GM12878 (cell line): ENCODE results near the gene SCGB3A2. TPM values are rescaled to one million over a fixed set of nuclear protein-coding genes. Genes with fewer than 3 reads are reported as not detected.
A peak's percentile ranks its signal among the peaks of the same experiment; 100 is the strongest.

Experiments used
- ATAC-seq: fragments of 200-7000 bp; cut with Tn5 transposase; 3 replicates; pipeline ENCODE4 v1.9.1; 2020; ENCODE audit warnings: mild to moderate bottlenecking, moderate library complexity
- BruUV-seq: library from RNA; stranded (reverse); fragments of 400-500 nt; replicated peaks from 2 replicates; lab custom pipeline; 2021; lab: Mats Ljungman, UMichigan
- CTCF ChIA-PET: fragments of 300-600 bp; sonication (Branson Sonifier 250); formaldehyde crosslinking; extraction: SDS; loops from one replicate; lab custom pipeline; 2021; ENCODE audit warnings: inconsistent platforms; lab: Yijun Ruan, JAX
- POLR2A ChIA-PET: fragments of 350-600 bp; formaldehyde crosslinking; extraction: SDS; loops from one replicate; lab custom pipeline; 2021; ENCODE audit warnings: inconsistent platforms; lab: Charles Lee
- RAD21 ChIA-PET: fragments of 300-600 bp; sonication (Branson Sonifier 250); formaldehyde crosslinking; loops from one replicate; lab custom pipeline; 2023; ENCODE audit warnings: antibody characterized with exemption; ENCODE audit not compliant: unreplicated experiment; lab: Charles Lee
- SMC1A ChIA-PET: fragments of 300-600 bp; sonication (Branson Sonifier 250); formaldehyde crosslinking; loops from one replicate; lab custom pipeline; 2023; ENCODE audit not compliant: unreplicated experiment, uncharacterized antibody; lab: Charles Lee
- DNase-seq: peaks from one replicate; pipeline ENCODE4 v3.0.0-alpha.2; 2011; ENCODE audit warnings: low read depth, low spot score
- FAIRE-seq: peaks from 3 replicates; lab custom pipeline; 2011; peaks lifted over from hg19 to GRCh38; lab: Jason Lieb, UNC
- H2AFZ ChIP-seq: 2 replicates; pipeline ENCODE4 v1.6.0; 2011; ENCODE audit warnings: low read depth, low read length, control low read depth; ENCODE audit not compliant: control insufficient read depth
- H3K27ac ChIP-seq: 2 replicates; pipeline ENCODE4 v1.5.1; 2011; ENCODE audit warnings: control low read depth; ENCODE audit not compliant: control insufficient read depth, insufficient read depth
- H3K27me3 ChIP-seq, 2 experiments: replicated peaks in 1 of 2; 2 replicates each; pipeline versions ENCODE4 v1.6.0 to v1.6.1; 2011; ENCODE audit warnings: low read length in 1 of 2; ENCODE audit not compliant: control insufficient read depth in 2 of 2, insufficient read depth in 2 of 2
- H3K36me3 ChIP-seq, 2 experiments: 2 replicates each; pipeline ENCODE4 v1.5.1; 2011; ENCODE audit warnings: low read length in 1 of 2; ENCODE audit not compliant: control insufficient read depth in 2 of 2, insufficient read depth in 2 of 2
- H3K4me1 ChIP-seq: 2 replicates; pipeline ENCODE4 v1.6.1; 2011; ENCODE audit warnings: mild to moderate bottlenecking, low read length, moderate library complexity, mixed read lengths; ENCODE audit not compliant: control insufficient read depth, insufficient read depth
- H3K4me2 ChIP-seq: 2 replicates; pipeline ENCODE4 v1.6.0; 2011; ENCODE audit warnings: control low read depth; ENCODE audit not compliant: control insufficient read depth, insufficient read depth
- H3K4me3 ChIP-seq: fragments of 200-600 bp; sonication (generic); 2 replicates; pipeline ENCODE4 v1.5.1; 2016
- H3K79me2 ChIP-seq: 2 replicates; pipeline ENCODE4 v1.6.0; 2011; ENCODE audit warnings: low read length; ENCODE audit not compliant: control insufficient read depth, insufficient read depth
- H3K9ac ChIP-seq: 2 replicates; pipeline ENCODE4 v1.8.0; 2011; ENCODE audit warnings: low read length, control low read depth, mixed read lengths; ENCODE audit not compliant: control insufficient read depth, insufficient read depth
- H3K9me3 ChIP-seq: replicated peaks from 3 replicates; pipeline ENCODE4 v1.5.1; 2011; ENCODE audit warnings: mild to moderate bottlenecking, low read length; ENCODE audit not compliant: control insufficient read depth, insufficient read depth
- H4K20me1 ChIP-seq: 2 replicates; pipeline ENCODE4 v1.6.0; 2011; ENCODE audit not compliant: control insufficient read depth, insufficient read depth
- BMI1 ChIP-seq: fragments of 450-650 bp; IDR thresholded peaks from 2 replicates; pipeline ENCODE4 v1.6.1; 2016; ENCODE audit warnings: mild to moderate bottlenecking, moderate library complexity, borderline replicate concordance
- BRCA1 ChIP-seq: IDR thresholded peaks from 2 replicates; pipeline ENCODE4 v1.6.1; 2011; ENCODE audit warnings: low read depth, low read length, improper control_type of control experiment
- CBFB ChIP-seq: IDR thresholded peaks from 2 replicates; pipeline ENCODE4 v1.6.1; 2016; ENCODE audit warnings: antibody characterized with exemption, low read depth
- CHD2 ChIP-seq: IDR thresholded peaks from 2 replicates; pipeline ENCODE4 v1.6.1; 2011; ENCODE audit warnings: low read depth, low read length, improper control_type of control experiment, borderline replicate concordance
- CHD4 ChIP-seq: fragments of 200-600 bp; sonication (generic); IDR thresholded peaks from 2 replicates; pipeline ENCODE4 v1.6.1; 2016; ENCODE audit warnings: mild to moderate bottlenecking
- CREM ChIP-seq: IDR thresholded peaks from 2 replicates; pipeline ENCODE4 v1.6.1; 2014; ENCODE audit warnings: antibody characterized with exemption, low read depth
- FOS ChIP-seq: IDR thresholded peaks from 3 replicates; pipeline ENCODE4 v1.6.1; 2011; ENCODE audit warnings: borderline replicate concordance; ENCODE audit not compliant: insufficient read length; ENCODE audit errors: extremely low read depth
- HCFC1 ChIP-seq: fragments of 150-350 bp; IDR thresholded peaks from 2 replicates; pipeline ENCODE4 v1.6.1; 2014; ENCODE audit warnings: low read length
- NBN ChIP-seq: fragments of 450-650 bp; IDR thresholded peaks from 2 replicates; pipeline ENCODE4 v1.6.1; 2016
- NR2C2 ChIP-seq: IDR thresholded peaks from 2 replicates; pipeline ENCODE4 v1.6.1; 2011; ENCODE audit warnings: borderline replicate concordance, low read depth; ENCODE audit not compliant: control insufficient read depth, insufficient read length
- PAX5 ChIP-seq: IDR thresholded peaks from 2 replicates; pipeline ENCODE4 v1.6.1; 2011; ENCODE audit warnings: low read depth, low read length, borderline replicate concordance
- PML ChIP-seq: IDR thresholded peaks from 2 replicates; pipeline ENCODE4 v1.6.1; 2012; ENCODE audit warnings: low read length, inconsistent platforms
- RELA ChIP-seq: fragments of 450-650 bp; IDR thresholded peaks from 2 replicates; pipeline ENCODE4 v1.8.0; 2014; ENCODE audit warnings: borderline replicate concordance; ENCODE audit not compliant: partially characterized antibody
- TAF1 ChIP-seq: IDR thresholded peaks from 2 replicates; pipeline ENCODE4 v1.6.1; 2011; ENCODE audit warnings: mild to moderate bottlenecking, low read depth, low read length, borderline replicate concordance
- WGBS: methylation state at CpG from one replicate; pipeline ENCODE4 v1.1.6; 2016; ENCODE audit warnings: low lambda C conversion rate; ENCODE audit not compliant: insufficient replicate concordance, insufficient coverage; ENCODE audit errors: missing lambda C conversion rate; 5-methylcytosine and 5-hydroxymethylcytosine counted together
- in situ Hi-C: fragments of 300-500 bp; cut with MboI; formaldehyde crosslinking; loops from 9 replicates; pipeline ENCODE4 v1.14.3; 2018; ENCODE audit warnings: mixed read lengths
- intact Hi-C: fragments of 100-400 bp; cut with micrococcal nuclease; formaldehyde crosslinking; loops from one replicate; pipeline ENCODE4 v1.14.2; 2022; ENCODE audit not compliant: unreplicated experiment
- polyA plus RNA-seq, 11 experiments: library from polyadenylated mRNA; depleted of rRNA in 4 of 11; unstranded in 6 of 11; stranded (reverse) in 5 of 11; fragments of >200 nt; fragmentation: Nextera tagmentation in 4 of 11; fragmentation: Illumina TruSeq in 1 of 11; extraction: Ambion mirVana in 4 of 11; extraction: Trizol in 1 of 11; gene quantifications; 1 replicate in 1 of 11; 2 replicates in 10 of 11; pipeline versions ENCODE4 v1.2.1 to v1.2.3, GENCODE V29; 2011 to 2016; ENCODE audit warnings: inconsistent platforms in 2 of 11, missing spikeins in 2 of 11, low read depth in 1 of 11
- total RNA-seq, 4 experiments: library from RNA; depleted of rRNA in 3 of 4; stranded (reverse); fragments of >200 nt in 3 of 4; fragmentation: Illumina TruSeq in 1 of 4; extraction: Trizol in 1 of 4; gene quantifications; 2 replicates each; pipeline versions ENCODE4 v1.2.1 to v1.2.3, GENCODE V29; 2013 to 2021
- TF ChIP-seq, protein P1 (sequence below): fragments of 450-650 bp; IDR thresholded peaks from 2 replicates; pipeline ENCODE4 v1.6.1; 2018; ENCODE audit warnings: borderline replicate concordance, mild to moderate bottlenecking; ENCODE audit not compliant: partially characterized antibody
- TF ChIP-seq, protein P2 (sequence below): fragments of 150-350 bp; IDR thresholded peaks from 2 replicates; pipeline ENCODE4 v1.6.1; 2014; ENCODE audit warnings: mild to moderate bottlenecking, low read depth, low read length

The SCGB3A2 gene
- total and polyA plus RNA-seq, 10 of the 15 experiments (the other 5 are each of a cell fraction or from before 2014, with no cell fraction given): 0.24 TPM; not detected in 9

DNA sequence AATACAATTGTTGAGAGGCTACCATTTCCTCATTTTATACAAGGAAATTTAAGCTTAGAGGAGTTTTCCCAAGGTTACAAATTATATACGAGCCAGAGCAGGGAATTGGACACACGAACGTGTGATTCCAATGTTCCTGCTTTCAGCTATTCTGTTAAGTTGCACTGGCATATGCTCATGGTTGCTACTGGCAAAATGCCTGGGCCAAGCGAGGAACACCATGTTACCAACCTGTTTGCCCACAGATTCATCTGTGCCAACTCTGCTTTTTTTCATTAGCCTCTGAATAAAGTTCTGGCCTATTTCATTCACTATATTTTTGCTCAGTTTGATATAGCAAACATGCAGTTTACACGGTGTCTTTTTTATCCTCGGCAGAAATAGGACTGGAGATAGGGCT, 32.9 kb downstream of the SCGB3A2 start (continued):
- TF ChIP-seq CHD4 (no peak), PML (no peak), PAX5 (no peak)
- TF ChIP-seq, all 136 proteins: peak for 0

DNA sequence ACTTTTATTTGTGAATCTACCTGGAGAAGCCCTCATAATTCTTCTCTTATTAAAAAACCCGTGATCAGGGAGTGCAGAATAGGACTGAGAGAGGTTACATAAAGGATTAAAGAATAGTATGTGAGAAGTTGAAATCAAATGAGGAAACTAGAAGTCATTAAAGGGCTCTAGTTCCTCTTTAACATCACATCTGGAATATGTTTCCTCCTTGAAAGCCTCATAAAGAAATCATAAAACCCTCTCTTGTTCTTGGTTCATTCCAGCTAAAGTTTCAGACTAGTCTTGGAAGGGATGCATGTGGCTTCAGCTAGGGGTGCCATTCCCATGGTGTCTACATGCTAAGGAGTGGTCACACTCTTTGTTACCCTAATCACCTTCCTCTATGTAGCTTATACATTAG, 33.5 kb downstream of the SCGB3A2 start:
- Histone ChIP-seq H2AFZ (no peak overlapping the region), H4K20me1 (no peaks in the 10 kb centered on the region), H3K4me1 (no peaks in the 10 kb centered on the region), H3K36me3 (no peaks in the 10 kb centered on the region), H3K9ac (no peak overlapping the region), H3K27ac (no peak overlapping the region), H3K27me3 (no peaks in the 10 kb centered on the region), H3K9me3 (no peaks in the 10 kb centered on the region), H3K4me3 (no peak overlapping the region), H3K4me2 (no peak overlapping the region), H3K79me2 (no peaks in the 10 kb centered on the region)
- DNase-seq (no peak), ATAC-seq (no peak), FAIRE-seq (peak; percentile 13)
- intact Hi-C loops (no loop called here), in situ Hi-C loops (no loop called here)
- TF ChIP-seq NR2C2 (no peak), RELA (no peak), HCFC1 (no peak), FOS (no peak), CHD2 (no peak), BRCA1 (no peak), NBN (no peak), TAF1 (no peak), BMI1 (no peak), CREM (no peak), CBFB (no peak)
- TF ChIP-seq, protein P1, sequence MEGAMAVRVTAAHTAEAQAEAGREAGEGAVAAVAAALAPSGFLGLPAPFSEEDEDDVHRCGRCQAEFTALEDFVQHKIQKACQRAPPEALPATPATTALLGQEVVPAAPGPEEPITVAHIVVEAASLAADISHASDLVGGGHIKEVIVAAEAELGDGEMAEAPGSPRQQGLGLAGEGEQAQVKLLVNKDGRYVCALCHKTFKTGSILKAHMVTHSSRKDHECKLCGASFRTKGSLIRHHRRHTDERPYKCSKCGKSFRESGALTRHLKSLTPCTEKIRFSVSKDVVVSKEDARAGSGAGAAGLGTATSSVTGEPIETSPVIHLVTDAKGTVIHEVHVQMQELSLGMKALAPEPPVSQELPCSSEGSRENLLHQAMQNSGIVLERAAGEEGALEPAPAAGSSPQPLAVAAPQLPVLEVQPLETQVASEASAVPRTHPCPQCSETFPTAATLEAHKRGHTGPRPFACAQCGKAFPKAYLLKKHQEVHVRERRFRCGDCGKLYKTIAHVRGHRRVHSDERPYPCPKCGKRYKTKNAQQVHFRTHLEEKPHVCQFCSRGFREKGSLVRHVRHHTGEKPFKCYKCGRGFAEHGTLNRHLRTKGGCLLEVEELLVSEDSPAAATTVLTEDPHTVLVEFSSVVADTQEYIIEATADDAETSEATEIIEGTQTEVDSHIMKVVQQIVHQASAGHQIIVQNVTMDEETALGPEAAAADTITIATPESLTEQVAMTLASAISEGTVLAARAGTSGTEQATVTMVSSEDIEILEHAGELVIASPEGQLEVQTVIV: no peak
- TF ChIP-seq, protein P2, sequence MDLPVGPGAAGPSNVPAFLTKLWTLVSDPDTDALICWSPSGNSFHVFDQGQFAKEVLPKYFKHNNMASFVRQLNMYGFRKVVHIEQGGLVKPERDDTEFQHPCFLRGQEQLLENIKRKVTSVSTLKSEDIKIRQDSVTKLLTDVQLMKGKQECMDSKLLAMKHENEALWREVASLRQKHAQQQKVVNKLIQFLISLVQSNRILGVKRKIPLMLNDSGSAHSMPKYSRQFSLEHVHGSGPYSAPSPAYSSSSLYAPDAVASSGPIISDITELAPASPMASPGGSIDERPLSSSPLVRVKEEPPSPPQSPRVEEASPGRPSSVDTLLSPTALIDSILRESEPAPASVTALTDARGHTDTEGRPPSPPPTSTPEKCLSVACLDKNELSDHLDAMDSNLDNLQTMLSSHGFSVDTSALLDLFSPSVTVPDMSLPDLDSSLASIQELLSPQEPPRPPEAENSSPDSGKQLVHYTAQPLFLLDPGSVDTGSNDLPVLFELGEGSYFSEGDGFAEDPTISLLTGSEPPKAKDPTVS: no peak
- CTCF ChIA-PET: interaction anchor here (1.0 kb wide), 1 partner anchor 25 kb away, joined by 3 read pairs; no protein-coding TSS in a partner anchor
- POLR2A ChIA-PET: no interaction called here
- SMC1A ChIA-PET: no interaction called here
- no TSS peak for BruUV-seq
- WGBS: 0% methylated on average over 1 of the region's 1 CpG
- RAD21 ChIA-PET: no interaction called here
